Lung (tissue), 12 donors: ENCODE measurements around the gene FGGY. TPM values are rescaled to one million over a fixed set of nuclear protein-coding genes. Genes with fewer than 3 reads are reported as not detected.

ENCODE experiments used
- ATAC-seq: fragments of 200-7000 bp; cut with Tn5 transposase; one replicate; pipeline ENCODE4 v1.9.1; 2020; ENCODE audit warnings: moderate number of reproducible peaks; ENCODE audit not compliant: insufficient read depth, low FRiP score
- DNase-seq, 3 donors: peaks; one replicate each; pipeline ENCODE4 v3.0.0-alpha.2; 2013 to 2017
- H3K27ac ChIP-seq, 2 donors: one replicate each; pipeline ENCODE4 v1.5.1; 2013; ENCODE audit warnings: mild to moderate bottlenecking in 2 of 2, moderate library complexity in 2 of 2, control low read depth in 1 of 2, inconsistent platforms in 1 of 2, low read depth in 1 of 2, low read length in 1 of 2
- H3K27me3 ChIP-seq, 3 donors: one replicate each; pipeline ENCODE4 v1.5.1; 2013; ENCODE audit warnings: low read length in 2 of 3; ENCODE audit not compliant: control insufficient read depth in 3 of 3, insufficient read depth in 3 of 3
- H3K36me3 ChIP-seq, 4 donors: one replicate each; pipeline ENCODE4 v1.5.1; 2013; ENCODE audit warnings: low read length in 4 of 4, mild to moderate bottlenecking in 1 of 4, moderate library complexity in 1 of 4; ENCODE audit not compliant: control insufficient read depth in 4 of 4, insufficient read depth in 4 of 4
- H3K4me1 ChIP-seq, 5 donors: one replicate each; pipeline ENCODE4 v1.5.1; 2013; ENCODE audit warnings: low read length in 5 of 5, mild to moderate bottlenecking in 2 of 5, moderate library complexity in 1 of 5; ENCODE audit not compliant: control insufficient read depth in 5 of 5, insufficient read depth in 5 of 5
- H3K4me3 ChIP-seq: one replicate; pipeline ENCODE4 v1.5.1; 2013; ENCODE audit warnings: mild to moderate bottlenecking, control low read depth, moderate library complexity
- H3K9ac ChIP-seq, 2 donors: one replicate each; pipeline ENCODE4 v1.5.1; 2013; ENCODE audit warnings: low read length in 2 of 2, control low read depth in 1 of 2; ENCODE audit not compliant: insufficient read depth in 1 of 2
- H3K9me3 ChIP-seq, 4 donors: one replicate each; pipeline ENCODE4 v1.5.1; 2013; ENCODE audit warnings: low read length in 3 of 4, mild to moderate bottlenecking in 1 of 4, moderate library complexity in 1 of 4; ENCODE audit not compliant: control insufficient read depth in 4 of 4, insufficient read depth in 3 of 4
- WGBS, 2 donors: extraction: QIAGEN DNeasy Blood & Tissue Kit; methylation state at CpG; one replicate each; pipeline ENCODE4 v1.1.7; 2013; 5-methylcytosine and 5-hydroxymethylcytosine counted together
- polyA plus RNA-seq, 2 donors: library from polyadenylated mRNA; stranded (reverse); fragments of 200-250 nt; gene quantifications; one replicate each; pipeline ENCODE4 v1.2.1, GENCODE V29; 2013
- total RNA-seq, 2 donors: library from RNA; depleted of rRNA in 1 of 2; stranded (reverse); fragments of >200 nt in 1 of 2; gene quantifications; one replicate each; pipeline ENCODE4 v1.2.1, GENCODE V29; 2014 to 2021
- TF ChIP-seq, protein P1 (sequence below): IDR thresholded peaks from 2 replicates; pipeline ENCODE4 v1.5.1; 2012; ENCODE audit warnings: mild to moderate bottlenecking; ENCODE audit errors: control extremely low read depth, extremely low read depth
- donor health status: control.
- donor health status: control.
- donor health status: Bipolar disorder and iron deficiency.
- donor health status: healthy.
- donor health status: DM: yes; HTN: yes; CAD: no.

FGGY gene
- total and polyA plus RNA-seq, 4 donors, result 16.1 to 42.3 (median 18.3) TPM

GRCh38 chr1:59671953-59672305, 375.0 kb downstream of the FGGY start:
- Histone ChIP-seq H3K4me1 (peaks cover 3 to 48% (median 16%) of the 10 kb centered on the region in 5 donors), H3K36me3 (peaks cover 0 to 2% (median 0%) of the 10 kb centered on the region in 4 donors), H3K9ac (no peak overlapping the region), H3K4me3 (no peak overlapping the region), H3K27me3 (no peaks in the 10 kb centered on the region), H3K9me3 (no peaks in the 10 kb centered on the region), H3K27ac (no peak overlapping the region)
- no peak for ATAC-seq
- 91 to 92% methylated on average over 4 of the region's 4 CpGs for WGBS, 2 donors
- TF ChIP-seq, protein P1, sequence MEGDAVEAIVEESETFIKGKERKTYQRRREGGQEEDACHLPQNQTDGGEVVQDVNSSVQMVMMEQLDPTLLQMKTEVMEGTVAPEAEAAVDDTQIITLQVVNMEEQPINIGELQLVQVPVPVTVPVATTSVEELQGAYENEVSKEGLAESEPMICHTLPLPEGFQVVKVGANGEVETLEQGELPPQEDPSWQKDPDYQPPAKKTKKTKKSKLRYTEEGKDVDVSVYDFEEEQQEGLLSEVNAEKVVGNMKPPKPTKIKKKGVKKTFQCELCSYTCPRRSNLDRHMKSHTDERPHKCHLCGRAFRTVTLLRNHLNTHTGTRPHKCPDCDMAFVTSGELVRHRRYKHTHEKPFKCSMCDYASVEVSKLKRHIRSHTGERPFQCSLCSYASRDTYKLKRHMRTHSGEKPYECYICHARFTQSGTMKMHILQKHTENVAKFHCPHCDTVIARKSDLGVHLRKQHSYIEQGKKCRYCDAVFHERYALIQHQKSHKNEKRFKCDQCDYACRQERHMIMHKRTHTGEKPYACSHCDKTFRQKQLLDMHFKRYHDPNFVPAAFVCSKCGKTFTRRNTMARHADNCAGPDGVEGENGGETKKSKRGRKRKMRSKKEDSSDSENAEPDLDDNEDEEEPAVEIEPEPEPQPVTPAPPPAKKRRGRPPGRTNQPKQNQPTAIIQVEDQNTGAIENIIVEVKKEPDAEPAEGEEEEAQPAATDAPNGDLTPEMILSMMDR, result no peak
- no peak for DNase-seq

- Histone ChIP-seq H3K36me3 (no peaks in the 10 kb centered on the region), H3K9ac (peak overlapping the region in 1 of 2 donors; percentile 38), H3K27me3 (no peaks in the 10 kb centered on the region), H3K4me3 (no peak overlapping the region), H3K27ac (peak overlapping the region in 1 of 2 donors; percentile 93), H3K9me3 (no peaks in the 10 kb centered on the region), H3K4me1 (peaks cover 3 to 57% (median 16%) of the 10 kb centered on the region in 5 donors)
- DNase-seq, result no peak
- TF ChIP-seq, protein P1, result no peak
- WGBS, 2 donors, result 47 to 63% methylated on average over 7 of the region's 7 CpGs
- ATAC-seq, result no peak
Measured at GRCh38 chr1:59672851-59673572, 376.1 kb downstream of the FGGY start.

- no peak overlapping the region for H3K4me3 ChIP-seq
- 54 to 57% methylated on average over 16 of the region's 16 CpGs for WGBS, 2 donors
- TF ChIP-seq, protein P1, result no peak
- no peaks in the 10 kb centered on the region for H3K36me3 ChIP-seq
- H3K27me3 ChIP-seq, result no peaks in the 10 kb centered on the region
- peak overlapping the region in 1 of 2 donors; percentile 38 for H3K9ac ChIP-seq
- H3K27ac ChIP-seq, result peak overlapping the region in 1 of 2 donors; percentile 93
- DNase-seq, result peak in 2 of 3 donors; percentile 29 to 85
- H3K9me3 ChIP-seq, result no peaks in the 10 kb centered on the region
- peaks cover 7 to 65% (median 16%) of the 10 kb centered on the region in 5 donors for H3K4me1 ChIP-seq
- peak; percentile 69 for ATAC-seq
Measured at GRCh38 chr1:59673573-59674450, 376.9 kb downstream of the FGGY start.
